ENCODE results near the gene NCOA4.
"Not testable (repeated sequence)": the region's sequence is repeated elsewhere in the genome, so short reads cannot be mapped to it uniquely, and the experiment has no call there.

Gene NCOA4

GRCh38 chr10:46030091-46030937, at the start of gene NCOA4:
TSS of gene NCOA4 (minus strand) at chr10:46030623. CDS start at chr10:46016680, 13,943 bp downstream.
- DNase-seq, result peak; percentile 98

- DNase-seq, result no peak
Observed at GRCh38 chr10:46079831-46080585, 49.6 kb upstream of the NCOA4 start.

GRCh38 chr10:46077731-46078413, 47.4 kb upstream of the NCOA4 start:
- DNase-seq, result no peak

- no peak for DNase-seq
Observed at GRCh38 chr10:46077141-46077554, 46.7 kb upstream of the NCOA4 start.

- DNase-seq, result no peak
Observed at GRCh38 chr10:46075869-46076268, 45.4 kb upstream of the NCOA4 start.

GRCh38 chr10:46074196-46074946, 43.9 kb upstream of the NCOA4 start:
- DNase-seq, result no peak

GRCh38 chr10:46073564-46073963, 43.1 kb upstream of the NCOA4 start:
- no peak for DNase-seq

- DNase-seq, result no peak
Observed at GRCh38 chr10:46070749-46071148, 40.3 kb upstream of the NCOA4 start.

- no peak for DNase-seq
Observed at GRCh38 chr10:46069771-46070463, 39.5 kb upstream of the NCOA4 start.

- DNase-seq, result no peak
Observed at GRCh38 chr10:46068905-46069304, 38.5 kb upstream of the NCOA4 start.

GRCh38 chr10:46068117-46068516, 37.7 kb upstream of the NCOA4 start:
- DNase-seq, result no peak

GRCh38 chr10:46064269-46064817, 33.9 kb upstream of the NCOA4 start:
- DNase-seq, result no peak

- no peak for DNase-seq
Observed at GRCh38 chr10:46062723-46063428, 32.5 kb upstream of the NCOA4 start.

- no peak for DNase-seq
Observed at GRCh38 chr10:46060706-46061105, 30.3 kb upstream of the NCOA4 start.

- DNase-seq, result not testable (repeated sequence)
Observed at GRCh38 chr10:46057927-46058326, 27.5 kb upstream of the NCOA4 start.

GRCh38 chr10:46057038-46057437, 26.6 kb upstream of the NCOA4 start:
- DNase-seq, result no peak

- no peak for DNase-seq
Observed at GRCh38 chr10:46055771-46056170, 25.3 kb upstream of the NCOA4 start.

- DNase-seq, result no peak
Observed at GRCh38 chr10:46053534-46054434, 23.4 kb upstream of the NCOA4 start.

GRCh38 chr10:46052791-46053375, 22.5 kb upstream of the NCOA4 start:
- no peak for DNase-seq

All from right hindlimb (tissue), 1 donor.